Glomerular visceral epithelial cell (primary cell): Measurements from ENCODE around the gene BMP7.

Experiments used
- DNase-seq: peaks from one replicate; pipeline ENCODE4 v3.0.0-alpha.2; 2016; ENCODE audit errors: extremely low spot score

BMP7 gene

GRCh38 chr20:57190536-57191264, 75.7 kb downstream of the BMP7 start:
- no peak for DNase-seq

GRCh38 chr20:57189713-57190112, 76.7 kb downstream of the BMP7 start:
- no peak for DNase-seq

- no peak for DNase-seq
Observed at GRCh38 chr20:57188576-57189079, 77.8 kb downstream of the BMP7 start.

- no peak for DNase-seq
Observed at GRCh38 chr20:57188056-57188455, 78.4 kb downstream of the BMP7 start.

- no peak for DNase-seq
Observed at GRCh38 chr20:57187068-57187634, 79.3 kb downstream of the BMP7 start.

- no peak for DNase-seq
Observed at GRCh38 chr20:57186192-57186591, 80.2 kb downstream of the BMP7 start.

GRCh38 chr20:57185188-57185743, 81.2 kb downstream of the BMP7 start:
- no peak for DNase-seq

GRCh38 chr20:57183457-57184009, 82.9 kb downstream of the BMP7 start:
- DNase-seq = no peak

GRCh38 chr20:57181639-57182038, 84.8 kb downstream of the BMP7 start:
- no peak for DNase-seq

- DNase-seq = no peak
Observed at GRCh38 chr20:57180954-57181353, 85.5 kb downstream of the BMP7 start.

GRCh38 chr20:57180387-57180786, 86.1 kb downstream of the BMP7 start:
- no peak for DNase-seq

- no peak for DNase-seq
Observed at GRCh38 chr20:57179265-57179664, 87.2 kb downstream of the BMP7 start.

GRCh38 chr20:57178582-57179111, 87.8 kb downstream of the BMP7 start:
- no peak for DNase-seq

GRCh38 chr20:57177636-57178280, 88.7 kb downstream of the BMP7 start:
- no peak for DNase-seq

- no peak for DNase-seq
Observed at GRCh38 chr20:57176842-57177241, 89.6 kb downstream of the BMP7 start.

- no peak for DNase-seq
Observed at GRCh38 chr20:57175397-57176010, 90.9 kb downstream of the BMP7 start.

GRCh38 chr20:57174737-57175136, 91.7 kb downstream of the BMP7 start:
- no peak for DNase-seq

- no peak for DNase-seq
Observed at GRCh38 chr20:57173986-57174385, 92.5 kb downstream of the BMP7 start.

- DNase-seq = no peak
Observed at GRCh38 chr20:57173041-57173440, 93.4 kb downstream of the BMP7 start.

- no peak for DNase-seq
Observed at GRCh38 chr20:57170343-57170742, 96.1 kb downstream of the BMP7 start.

GRCh38 chr20:57169162-57169561, 97.3 kb downstream of the BMP7 start:
- DNase-seq = no peak
